Right cardiac atrium (tissue), 5 donors: ENCODE data around the gene MAEA. TPM values are rescaled to one million over a fixed set of nuclear protein-coding genes. Genes with fewer than 3 reads are reported as not detected.

Experiments used
- ATAC-seq, 2 donors: fragments of 200-7000 bp; cut with Tn5 transposase; one replicate each; pipeline versions ENCODE4 v1.8.0 to v1.9.1; 2020; ENCODE audit warnings: moderate library complexity in 2 of 2, mild to moderate bottlenecking in 1 of 2
- DNase-seq, 3 donors: peaks; one replicate each; pipeline ENCODE4 v3.0.0-alpha.2; 2020
- H3K27ac ChIP-seq: one replicate; pipeline ENCODE4 v1.5.1; 2013; ENCODE audit warnings: mild to moderate bottlenecking, low read length, control low read depth, moderate library complexity
- H3K27me3 ChIP-seq: one replicate; pipeline ENCODE4 v1.6.1; 2013; ENCODE audit not compliant: control insufficient read depth, insufficient read depth
- H3K4me1 ChIP-seq: one replicate; pipeline ENCODE4 v1.6.1; 2013; ENCODE audit warnings: low read length; ENCODE audit not compliant: control insufficient read depth, insufficient read depth
- H3K4me3 ChIP-seq: one replicate; pipeline ENCODE4 v1.5.1; 2013; ENCODE audit warnings: low read length, control low read depth
- H3K9me3 ChIP-seq: one replicate; pipeline ENCODE4 v1.6.1; 2013; ENCODE audit warnings: low read length; ENCODE audit not compliant: control insufficient read depth
- WGBS: extraction: QIAGEN DNeasy Blood & Tissue Kit; methylation state at CpG from one replicate; pipeline ENCODE4 v1.1.7; 2013; 5-methylcytosine and 5-hydroxymethylcytosine counted together
- intact Hi-C, 4 donors: fragments of 100-400 bp; cut with DNase I; formaldehyde crosslinking; loops; one replicate each; pipeline versions ENCODE4 v1.11.0 to v1.14.0; 2022 to 2023
- polyA plus RNA-seq: library from polyadenylated mRNA; stranded (reverse); fragments of 200-250 nt; gene quantifications from one replicate; pipeline ENCODE4 v1.2.3, GENCODE V29; 2013
- total RNA-seq, 4 donors: library from RNA; stranded (reverse); fragmentation: NEBNext Ultra II Directional; extraction: Animal tissue kit (Norgen Biotek cat#: 25700); gene quantifications; one replicate each; pipeline ENCODE4 v1.2.1, GENCODE V29; 2021
- donor health status: healthy with polysubstance abuse.
- donor health status: DM: no; HTN: yes; CAD: no.
- donor health status: DM: no; HTN: no; CAD: no.
- donor health status: DM: no; HTN: yes; CAD: no; lungs with severe emphysema.
- donor health status: DM: yes; HTN: yes; CAD: no.

The MAEA gene
- total and polyA plus RNA-seq, 5 donors, result 51.6 to 61.8 (median 58.5) TPM

- 57% methylated on average over 33 of the region's 33 CpGs for WGBS
- intact Hi-C loops, result loop anchor here in 2 of 4 donors (5.0 to 10.0 kb wide), 2 partner anchors 80 to 98 kb away; no protein-coding TSS in a partner anchor
- DNase-seq (peak in 2 of 3 donors; percentile 76 to 77), ATAC-seq (no peak)
- H3K27me3 ChIP-seq, result no peaks in the 10 kb centered on the region
- no peak overlapping the region for H3K27ac ChIP-seq
- no peak overlapping the region for H3K4me3 ChIP-seq
- H3K4me1 ChIP-seq, result peaks cover 28% of the 10 kb centered on the region
- no peaks in the 10 kb centered on the region for H3K9me3 ChIP-seq
Measured at GRCh38 chr4:1244081-1244977, 45.4 kb upstream of the MAEA start.

- Histone ChIP-seq H3K4me1 (peaks cover 28% of the 10 kb centered on the region), H3K27me3 (no peaks in the 10 kb centered on the region), H3K9me3 (no peaks in the 10 kb centered on the region), H3K27ac (no peak overlapping the region), H3K4me3 (no peak overlapping the region)
- intact Hi-C loops, result loop anchor here (5.0 to 10.0 kb wide), 3 partner anchors 78 to 97 kb away; no protein-coding TSS in a partner anchor
- 72% methylated on average over 19 of the region's 19 CpGs for WGBS
- no peak for ATAC-seq
- peak in 2 of 3 donors; percentile 47 to 53 for DNase-seq
Measured at GRCh38 chr4:1244978-1245471, 44.7 kb upstream of the MAEA start.

GRCh38 chr4:1245481-1246051 lies 44.1 kb upstream of the MAEA start:
- intact Hi-C loops, result loop anchor here in 3 of 4 donors (5.0 to 10.0 kb wide), 2 partner anchors 78 to 81 kb away; no protein-coding TSS in a partner anchor
- H3K27ac ChIP-seq, result no peak overlapping the region
- H3K4me1 ChIP-seq, result peaks cover 30% of the 10 kb centered on the region
- no peaks in the 10 kb centered on the region for H3K9me3 ChIP-seq
- ATAC-seq (no peak), DNase-seq (peak in 2 of 3 donors; percentile 40 to 51)
- H3K4me3 ChIP-seq, result no peak overlapping the region
- 75% methylated on average over 26 of the region's 26 CpGs for WGBS
- no peaks in the 10 kb centered on the region for H3K27me3 ChIP-seq

GRCh38 chr4:1246111-1246881 lies 43.4 kb upstream of the MAEA start:
- ATAC-seq, result no peak
- H3K4me3 ChIP-seq, result no peak overlapping the region
- 52% methylated on average over 24 of the region's 24 CpGs for WGBS

GRCh38 chr4:1246901-1247863 lies 42.5 kb upstream of the MAEA start:
- Histone ChIP-seq H3K4me1 (peaks cover 30% of the 10 kb centered on the region), H3K27ac (peak overlapping the region; percentile 91), H3K4me3 (peak overlapping the region; percentile 93), H3K9me3 (no peaks in the 10 kb centered on the region), H3K27me3 (no peaks in the 10 kb centered on the region)
- DNase-seq (peak in 2 of 3 donors; percentile 59 to 70), ATAC-seq (no peak)
- 6% methylated on average over 48 of the region's 48 CpGs for WGBS
- intact Hi-C loops, result loop anchor here in 3 of 4 donors (5.0 to 10.0 kb wide), 2 partner anchors 80 to 82 kb away; no protein-coding TSS in a partner anchor

More at GRCh38 chr4:1246111-1246881, 43.4 kb upstream of the MAEA start:
- peak in 2 of 3 donors; percentile 57 to 65 for DNase-seq
- peak overlapping the region; percentile 49 for H3K27ac ChIP-seq
- H3K9me3 ChIP-seq, result no peaks in the 10 kb centered on the region
- H3K4me1 ChIP-seq, result peaks cover 30% of the 10 kb centered on the region
- no peaks in the 10 kb centered on the region for H3K27me3 ChIP-seq
- intact Hi-C loops, result loop anchor here in 3 of 4 donors (5.0 to 10.0 kb wide), 2 partner anchors 79 to 81 kb away; no protein-coding TSS in a partner anchor

- WGBS, result 0% methylated on average over 40 of the region's 40 CpGs
- H3K27me3 ChIP-seq, result no peaks in the 10 kb centered on the region
- DNase-seq, result no peak
- H3K9me3 ChIP-seq, result no peaks in the 10 kb centered on the region
- intact Hi-C loops, result loop anchor here in 3 of 4 donors (2.0 to 10.0 kb wide), 3 partner anchors 81 to 99 kb away; partner anchors contain the start of gene UVSSA (in 2 of the 3)
- peak overlapping the region; percentile 93 for H3K4me3 ChIP-seq
- peaks cover 26% of the 10 kb centered on the region for H3K4me1 ChIP-seq
- no peak for ATAC-seq
- H3K27ac ChIP-seq, result peak overlapping the region; percentile 91
Measured at GRCh38 chr4:1247864-1248244, 41.8 kb upstream of the MAEA start.

GRCh38 chr4:1248245-1249147 lies 41.2 kb upstream of the MAEA start, which contains the start of gene CTBP1:
Gene CTBP1 (minus strand): TSS chr4:1249130. CDS start chr4:1241331, 7,799 bp downstream.
- H3K4me1 ChIP-seq, result peaks cover 24% of the 10 kb centered on the region
- intact Hi-C loops, result loop anchor here in 3 of 4 donors (2.0 to 10.0 kb wide), 3 partner anchors 81 to 98 kb away; partner anchors contain the start of gene UVSSA (in 2 of the 3)
- ATAC-seq, result peak; percentile 82 to 85
- peak within 1 kb of the TSS; percentile 93 for H3K4me3 ChIP-seq
- H3K9me3 ChIP-seq, result no peaks in the 10 kb centered on the region
- H3K27ac ChIP-seq, result peak within 1 kb of the TSS; percentile 91
- H3K27me3 ChIP-seq, result no peaks in the 10 kb centered on the region
- peak; percentile 79 to 94 (median 92) for DNase-seq
- WGBS, result under 1% methylated on average over 163 of the region's 163 CpGs

GRCh38 chr4:1249148-1249730 lies 40.5 kb upstream of the MAEA start:
- Histone ChIP-seq H3K4me3 (peak overlapping the region; percentile 93), H3K27ac (peak overlapping the region; percentile 88), H3K9me3 (no peaks in the 10 kb centered on the region), H3K27me3 (no peaks in the 10 kb centered on the region), H3K4me1 (peaks cover 21% of the 10 kb centered on the region)
- intact Hi-C loops, result loop anchor here in 3 of 4 donors (2.0 to 10.0 kb wide), 3 partner anchors 82 to 98 kb away; partner anchors contain the start of gene UVSSA (in 2 of the 3)
- peak; percentile 63 to 73 for ATAC-seq
- WGBS, result under 1% methylated on average over 86 of the region's 86 CpGs
- peak; percentile 89 to 96 (median 95) for DNase-seq
